Measurements from ENCODE around the gene NAA16. TPM values are rescaled to one million over a fixed set of nuclear protein-coding genes. Genes with fewer than 3 reads are reported as not detected.

Gene NAA16
- total and polyA plus RNA-seq, 10 of the 15 experiments (the other 5 are each of a cell fraction or from before 2014, with no cell fraction given): 5.4 to 18.5 (median 13.2) TPM

GRCh38 chr13:41268764-41269163 is 42.3 kb upstream of the NAA16 start:
- WGBS (ENCODE audit: insufficient coverage, insufficient replicate concordance, low lambda C conversion rate, missing lambda C conversion rate): 43% methylated on average over 1 of the region's 1 CpG
- peaks cover 4% of the 10 kb centered on the region for H3K9me3 ChIP-seq (replicated peaks; ENCODE audit: control insufficient read depth, insufficient read depth, low read length)
- no peaks in the 10 kb centered on the region for H3K79me2 ChIP-seq (ENCODE audit: control insufficient read depth, insufficient read depth, low read length)
- no peaks in the 10 kb centered on the region for H4K20me1 ChIP-seq (ENCODE audit: control insufficient read depth, insufficient read depth)
- no peak overlapping the region for H3K4me2 ChIP-seq (ENCODE audit: control insufficient read depth, insufficient read depth)
- in situ Hi-C loops (cut with MboI) (no loop called here), intact Hi-C loops (cut with micrococcal nuclease; ENCODE audit: unreplicated experiment) (no loop called here)
- TF ChIP-seq CEBPZ (IDR thresholded peaks at IDR 0.05; ENCODE audit: low read depth, low read length): 0 out of 2 replicates have a peak, but pooled peaks have one; percentile 48
- TF ChIP-seq NFIC (IDR thresholded peaks at IDR 0.05; ENCODE audit: low read depth, low read length): no peak
- TF ChIP-seq, protein P1, sequence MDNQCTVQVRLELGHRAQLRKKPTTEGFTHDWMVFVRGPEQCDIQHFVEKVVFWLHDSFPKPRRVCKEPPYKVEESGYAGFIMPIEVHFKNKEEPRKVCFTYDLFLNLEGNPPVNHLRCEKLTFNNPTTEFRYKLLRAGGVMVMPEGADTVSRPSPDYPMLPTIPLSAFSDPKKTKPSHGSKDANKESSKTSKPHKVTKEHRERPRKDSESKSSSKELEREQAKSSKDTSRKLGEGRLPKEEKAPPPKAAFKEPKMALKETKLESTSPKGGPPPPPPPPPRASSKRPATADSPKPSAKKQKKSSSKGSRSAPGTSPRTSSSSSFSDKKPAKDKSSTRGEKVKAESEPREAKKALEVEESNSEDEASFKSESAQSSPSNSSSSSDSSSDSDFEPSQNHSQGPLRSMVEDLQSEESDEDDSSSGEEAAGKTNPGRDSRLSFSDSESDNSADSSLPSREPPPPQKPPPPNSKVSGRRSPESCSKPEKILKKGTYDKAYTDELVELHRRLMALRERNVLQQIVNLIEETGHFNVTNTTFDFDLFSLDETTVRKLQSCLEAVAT (IDR thresholded peaks at IDR 0.05): no peak
- SMC1A ChIA-PET (ENCODE audit: uncharacterized antibody, unreplicated experiment): interaction anchor here (2.8 kb wide), 1 partner anchor 9 kb away, joined by 12 read pairs; no protein-coding TSS in a partner anchor
- DNase-seq (ENCODE audit: low read depth, low spot score): no peak
- RAD21 ChIA-PET (ENCODE audit: unreplicated experiment): no interaction called here
- H3K9ac ChIP-seq (ENCODE audit: control insufficient read depth, insufficient read depth, low read length): no peak overlapping the region
- H2AFZ ChIP-seq (ENCODE audit: control insufficient read depth, low read depth, low read length): no peak overlapping the region
- H3K4me3 ChIP-seq: no peak overlapping the region
- FAIRE-seq: no peak
- H3K27me3 ChIP-seq (replicated peaks in 1 of 2; ENCODE audit: control insufficient read depth in 2 of 2, insufficient read depth in 2 of 2, low read length in 1 of 2): no peaks in the 10 kb centered on the region
- H3K4me1 ChIP-seq (ENCODE audit: control insufficient read depth, insufficient read depth, low read length): peaks cover 11% of the 10 kb centered on the region
- no peaks in the 10 kb centered on the region for H3K36me3 ChIP-seq (ENCODE audit: control insufficient read depth in 2 of 2, insufficient read depth in 2 of 2, low read length in 1 of 2)
- CTCF ChIA-PET: no interaction called here
- ATAC-seq: no peak
- BruUV-seq (replicated peaks): no TSS peak
- POLR2A ChIA-PET: interaction anchor here (0.6 kb wide), 2 partner anchors 9 to 1614 kb away, joined by 3 to 4 read pairs; no protein-coding TSS in a partner anchor
- no peak overlapping the region for H3K27ac ChIP-seq (ENCODE audit: control insufficient read depth, insufficient read depth)

Data from GM12878 (cell line).